Sigmoid colon (tissue), 4 donors: ENCODE data around the gene ARF3.

Experiments used
- EP300 ChIP-seq, 4 donors: sonication (generic); formaldehyde crosslinking; IDR thresholded peaks; one replicate each; pipeline ENCODE4 v1.6.1; 2017; ENCODE audit warnings: antibody characterized with exemption in 4 of 4
- POLR2A ChIP-seq, 2 donors: fragments of 450-650 bp; IDR thresholded peaks; one replicate each; pipeline ENCODE4 v1.6.1; 2016; ENCODE audit warnings: antibody characterized with exemption in 2 of 2, mild to moderate bottlenecking in 2 of 2, moderate library complexity in 2 of 2
- TF ChIP-seq, protein P1 (sequence below), 4 experiments: fragments of 450-650 bp in 3 of 4; fragments of 200-600 bp in 1 of 4; IDR thresholded peaks; one replicate each; pipeline ENCODE4 v1.5.1; 2016 to 2019; ENCODE audit warnings: antibody characterized with exemption in 4 of 4, mild to moderate bottlenecking in 3 of 4, moderate library complexity in 2 of 4

DNA sequence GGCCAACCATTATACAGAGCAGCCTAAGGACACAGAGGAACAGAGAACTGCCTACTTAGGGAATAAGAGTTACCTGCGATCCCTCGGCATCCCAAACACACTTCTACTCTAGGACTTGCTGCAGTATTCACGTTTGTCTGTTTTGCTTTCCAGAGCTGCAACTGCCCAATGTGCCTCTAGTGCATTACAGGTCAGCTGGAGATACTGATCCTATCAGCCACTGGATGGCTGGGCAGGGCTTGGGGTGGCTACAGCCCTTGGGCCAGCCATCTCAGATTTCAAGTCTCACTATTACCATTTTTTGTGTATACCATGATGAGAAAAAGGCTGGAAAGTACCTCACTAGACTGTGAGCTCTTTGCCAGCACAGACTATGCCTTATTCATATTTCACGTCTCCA is 4.6 kb downstream of the ARF3 start:
- TF ChIP-seq, protein P1, sequence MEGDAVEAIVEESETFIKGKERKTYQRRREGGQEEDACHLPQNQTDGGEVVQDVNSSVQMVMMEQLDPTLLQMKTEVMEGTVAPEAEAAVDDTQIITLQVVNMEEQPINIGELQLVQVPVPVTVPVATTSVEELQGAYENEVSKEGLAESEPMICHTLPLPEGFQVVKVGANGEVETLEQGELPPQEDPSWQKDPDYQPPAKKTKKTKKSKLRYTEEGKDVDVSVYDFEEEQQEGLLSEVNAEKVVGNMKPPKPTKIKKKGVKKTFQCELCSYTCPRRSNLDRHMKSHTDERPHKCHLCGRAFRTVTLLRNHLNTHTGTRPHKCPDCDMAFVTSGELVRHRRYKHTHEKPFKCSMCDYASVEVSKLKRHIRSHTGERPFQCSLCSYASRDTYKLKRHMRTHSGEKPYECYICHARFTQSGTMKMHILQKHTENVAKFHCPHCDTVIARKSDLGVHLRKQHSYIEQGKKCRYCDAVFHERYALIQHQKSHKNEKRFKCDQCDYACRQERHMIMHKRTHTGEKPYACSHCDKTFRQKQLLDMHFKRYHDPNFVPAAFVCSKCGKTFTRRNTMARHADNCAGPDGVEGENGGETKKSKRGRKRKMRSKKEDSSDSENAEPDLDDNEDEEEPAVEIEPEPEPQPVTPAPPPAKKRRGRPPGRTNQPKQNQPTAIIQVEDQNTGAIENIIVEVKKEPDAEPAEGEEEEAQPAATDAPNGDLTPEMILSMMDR (IDR thresholded peaks at IDR 0.05) = no peak
- no peak for TF ChIP-seq EP300 (IDR thresholded peaks at IDR 0.05)
- no peak for TF ChIP-seq POLR2A (IDR thresholded peaks at IDR 0.05)
